Nephron (organoid): Measurements from ENCODE around the gene TMEM240.
A peak's percentile ranks its signal among the peaks of the same experiment; 100 is the strongest.

Source experiments
- H3K27ac Mint-ChIP-seq, 3 experiments: 2 replicates each; pipeline ENCODE4 v1.8.0; 2020; ENCODE audit warnings: mixed read lengths in 3 of 3, mild to moderate bottlenecking in 2 of 3, moderate library complexity in 1 of 3
- H3K27me3 Mint-ChIP-seq: 2 replicates; pipeline ENCODE4 v1.8.0; 2021; ENCODE audit warnings: low read depth, mild to moderate bottlenecking, moderate library complexity, mixed read lengths
- H3K36me3 Mint-ChIP-seq: 2 replicates; pipeline ENCODE4 v1.8.0; 2020; ENCODE audit warnings: low read depth, mixed read lengths
- H3K4me1 Mint-ChIP-seq: 2 replicates; pipeline ENCODE4 v1.8.0; 2020; ENCODE audit warnings: mixed read lengths
- H3K4me3 Mint-ChIP-seq, 3 experiments: 2 replicates each; pipeline ENCODE4 v1.8.0; 2020; ENCODE audit warnings: mild to moderate bottlenecking in 3 of 3, mixed read lengths in 3 of 3, moderate library complexity in 2 of 3
- H3K9me3 Mint-ChIP-seq: 2 replicates; pipeline ENCODE4 v1.8.0; 2020; ENCODE audit warnings: mixed read lengths
- CTCF ChIP-seq, 3 experiments: fragments of 200-600 bp; sonication (generic); IDR thresholded peaks; one replicate each; pipeline ENCODE4 v1.5.0; 2021; ENCODE audit warnings: antibody characterized with exemption in 3 of 3; ENCODE audit not compliant: unreplicated experiment in 3 of 3

TMEM240 gene

GRCh38 chr1:1548591-1548990, 8.2 kb upstream of the TMEM240 start:
- H3K27ac Mint-ChIP-seq: no peak overlapping the region
- no peaks in the 10 kb centered on the region for H3K9me3 Mint-ChIP-seq
- H3K36me3 Mint-ChIP-seq: no peaks in the 10 kb centered on the region
- no peak for TF ChIP-seq CTCF (IDR thresholded peaks at IDR 0.05; ENCODE audit: unreplicated experiment in 3 of 3)
- H3K4me1 Mint-ChIP-seq: no peaks in the 10 kb centered on the region
- H3K4me3 Mint-ChIP-seq: no peak overlapping the region
- no peaks in the 10 kb centered on the region for H3K27me3 Mint-ChIP-seq

- TF ChIP-seq CTCF (IDR thresholded peaks at IDR 0.05; ENCODE audit: unreplicated experiment in 3 of 3): no peak
- Mint-ChIP-seq H3K27me3 (no peaks in the 10 kb centered on the region), H3K36me3 (no peaks in the 10 kb centered on the region), H3K4me1 (no peaks in the 10 kb centered on the region), H3K9me3 (no peaks in the 10 kb centered on the region), H3K27ac (peak overlapping the region in 1 of 3 experiments; percentile 27), H3K4me3 (no peak overlapping the region)
Observed at GRCh38 chr1:1547476-1547875, 7.1 kb upstream of the TMEM240 start.

- TF ChIP-seq CTCF (IDR thresholded peaks at IDR 0.05; ENCODE audit: unreplicated experiment in 3 of 3): no peak
- Mint-ChIP-seq H3K27me3 (no peaks in the 10 kb centered on the region), H3K27ac (peak overlapping the region in 1 of 3 experiments; percentile 27), H3K4me3 (no peak overlapping the region), H3K4me1 (no peaks in the 10 kb centered on the region), H3K9me3 (no peaks in the 10 kb centered on the region), H3K36me3 (no peaks in the 10 kb centered on the region)
Observed at GRCh38 chr1:1547011-1547410, 6.6 kb upstream of the TMEM240 start.

- Mint-ChIP-seq H3K4me3 (no peak overlapping the region), H3K27me3 (no peaks in the 10 kb centered on the region), H3K9me3 (no peaks in the 10 kb centered on the region), H3K4me1 (no peaks in the 10 kb centered on the region), H3K27ac (no peak overlapping the region), H3K36me3 (no peaks in the 10 kb centered on the region)
- no peak for TF ChIP-seq CTCF (IDR thresholded peaks at IDR 0.05; ENCODE audit: unreplicated experiment in 3 of 3)
Observed at GRCh38 chr1:1545946-1546737, 5.7 kb upstream of the TMEM240 start.

GRCh38 chr1:1544544-1544943, 4.1 kb upstream of the TMEM240 start:
- no peak for TF ChIP-seq CTCF (IDR thresholded peaks at IDR 0.05; ENCODE audit: unreplicated experiment in 3 of 3)

GRCh38 chr1:1543706-1544099, 3.3 kb upstream of the TMEM240 start:
- H3K4me1 Mint-ChIP-seq: no peaks in the 10 kb centered on the region
- TF ChIP-seq CTCF (IDR thresholded peaks at IDR 0.05; ENCODE audit: unreplicated experiment in 3 of 3): no peak
- H3K27ac Mint-ChIP-seq: no peak overlapping the region
- no peaks in the 10 kb centered on the region for H3K27me3 Mint-ChIP-seq
- no peaks in the 10 kb centered on the region for H3K9me3 Mint-ChIP-seq
- H3K36me3 Mint-ChIP-seq: peaks cover 2% of the 10 kb centered on the region
- H3K4me3 Mint-ChIP-seq: peak overlapping the region in 1 of 3 experiments; percentile 35

More at GRCh38 chr1:1544544-1544943, 4.1 kb upstream of the TMEM240 start:
- Mint-ChIP-seq H3K4me3 (peak overlapping the region; percentile 7 to 51 (median 38)), H3K4me1 (no peaks in the 10 kb centered on the region), H3K36me3 (no peaks in the 10 kb centered on the region), H3K9me3 (no peaks in the 10 kb centered on the region), H3K27me3 (no peaks in the 10 kb centered on the region), H3K27ac (no peak overlapping the region)
